ENCODE measurements around the gene SSTR5. TPM values are rescaled to one million over a fixed set of nuclear protein-coding genes. Genes with fewer than 3 reads are reported as not detected.

SSTR5 gene
- total and polyA plus RNA-seq, 2 donors (not counting 1 experiment from before 2014, with no cell fraction given): not detected

DNA sequence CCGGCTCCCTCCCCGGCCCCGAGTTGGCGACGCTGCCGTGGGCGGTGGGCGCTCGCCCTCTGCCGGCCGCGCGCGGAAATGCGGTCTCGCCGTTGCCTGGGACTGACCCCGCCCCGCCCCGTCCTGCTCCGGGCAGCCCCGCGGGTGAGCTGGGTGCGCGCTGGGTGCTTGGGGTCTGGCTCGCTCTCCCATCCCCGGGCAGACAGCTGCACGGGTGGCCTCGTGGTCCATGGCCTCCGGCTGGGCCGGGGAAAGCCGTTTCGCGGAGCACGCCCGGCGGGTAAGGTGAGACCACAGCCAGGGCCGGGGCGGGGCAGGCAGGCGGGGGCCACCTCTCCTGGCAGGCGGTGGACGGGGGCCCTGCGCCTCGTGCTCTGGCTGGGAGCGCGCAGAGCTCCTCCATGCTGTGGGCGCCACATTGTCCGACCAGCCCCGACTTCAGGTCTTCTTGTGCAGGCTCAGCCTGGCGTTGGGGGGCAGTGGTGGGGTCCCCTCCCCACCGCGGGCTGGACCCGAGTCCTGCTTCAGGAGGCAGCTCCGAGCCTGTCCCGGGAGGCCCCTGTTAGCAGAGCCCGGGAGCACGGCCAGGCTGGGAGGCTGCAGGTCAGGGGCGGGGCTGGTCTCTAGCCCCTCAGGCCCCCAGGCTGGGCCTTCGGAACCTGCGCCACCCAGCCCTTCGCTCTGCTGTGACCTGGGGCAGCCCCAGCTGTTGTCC lies 30.5 kb downstream of the SSTR5 start:
- intact Hi-C loops (cut with micrococcal nuclease): loop anchor here (2.0 kb wide), 1 partner anchor 392 kb away; no protein-coding TSS in a partner anchor
- ChIA-PET CTCF (interaction anchor here (1.2 to 1.5 kb wide), 2 partner anchors 8 to 391 kb away, joined by 3 to 7 read pairs; no protein-coding TSS in a partner anchor), POLR2A (no interaction called here)
- no peaks in the 10 kb centered on the region for H3K79me2 ChIP-seq (ENCODE audit: control insufficient read depth, insufficient read depth, low read length)
- peaks cover 0 to 36% (median 5%) of the 10 kb centered on the region in 4 experiments for H3K27me3 ChIP-seq (replicated peaks in 1 of 4; ENCODE audit: control extremely low read depth in 1 of 4, control insufficient read depth in 3 of 4, insufficient read depth in 4 of 4, low read length in 3 of 4)
- DNase-seq: peak; percentile 76
- no peak overlapping the region for H3K9ac ChIP-seq (ENCODE audit: low read length)
- H2AFZ ChIP-seq (ENCODE audit: insufficient read depth, low read depth, low read length, poor library complexity, severe bottlenecking): peak overlapping the region; percentile 66
- Mint-ChIP-seq H3K9me3 (ENCODE audit: insufficient read depth) (no peaks in the 10 kb centered on the region), H3K27me3 (peaks cover 4% of the 10 kb centered on the region), H3K27ac (no peak overlapping the region), H3K4me1 (no peaks in the 10 kb centered on the region), H3K4me3 (no peak overlapping the region)
- H3K9me3 ChIP-seq (ENCODE audit: control extremely low read depth in 1 of 3, control insufficient read depth in 2 of 3, insufficient read depth in 1 of 3, low read length in 2 of 3): no peaks in the 10 kb centered on the region
- peak; percentile 85 for ATAC-seq (ENCODE audit: low read depth)
- H3K4me2 ChIP-seq (replicated peaks; ENCODE audit: low read depth, low read length, poor library complexity, severe bottlenecking): peak overlapping the region; percentile 86
- H3K4me1 ChIP-seq (ENCODE audit: control insufficient read depth in 2 of 2, insufficient read depth in 2 of 2, low read length in 2 of 2): peaks cover 8 to 10% of the 10 kb centered on the region in 2 donors
- H3K36me3 ChIP-seq (replicated peaks in 1 of 2; ENCODE audit: control extremely low read depth in 1 of 2, control insufficient read depth in 1 of 2, extremely low read depth in 1 of 2, insufficient read depth in 2 of 2, low read length in 1 of 2): no peaks in the 10 kb centered on the region
- peak overlapping the region in 2 of 5 experiments; percentile 15 to 19 for H3K4me3 ChIP-seq (ENCODE audit: control extremely low read depth in 1 of 5, extremely low read depth in 1 of 5, insufficient read depth in 1 of 5, low read depth in 2 of 5, low read length in 4 of 5)
- H3K27ac ChIP-seq (ENCODE audit: low read length in 2 of 2): no peak overlapping the region
- no peak for TF ChIP-seq EZH2 (IDR thresholded peaks at IDR 0.05; ENCODE audit: borderline replicate concordance, insufficient read depth, low read depth, low read length, poor library complexity, severe bottlenecking)
- TF ChIP-seq CTCF (IDR thresholded peaks at IDR 0.05): peak; percentile 69
- H4K20me1 ChIP-seq (ENCODE audit: control insufficient read depth, insufficient read depth, low read length, poor library complexity, severe bottlenecking): no peaks in the 10 kb centered on the region
- 6% methylated on average over 56 of the region's 61 CpGs for WGBS (ENCODE audit: insufficient coverage)

DNA sequence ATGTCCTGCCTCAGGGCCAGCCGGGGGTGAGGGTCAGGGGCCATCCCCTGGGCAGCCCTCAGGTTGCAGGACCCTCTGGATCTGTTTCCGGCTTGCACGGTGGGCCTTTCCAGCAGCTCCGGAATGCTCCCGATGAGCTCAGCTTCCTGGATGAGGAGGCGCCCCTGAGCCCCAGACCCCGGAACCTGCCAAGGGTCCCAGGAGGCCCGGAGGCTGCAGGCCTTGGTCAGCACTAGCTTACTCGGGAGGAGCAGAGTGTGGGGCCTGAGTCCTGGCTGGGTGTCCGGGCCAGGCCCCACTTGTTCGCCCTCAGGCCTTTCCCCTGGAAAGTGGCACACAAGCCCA lies 31.1 kb downstream of the SSTR5 start:
- no peak overlapping the region for H3K4me3 Mint-ChIP-seq
- Histone ChIP-seq H3K4me3 (ENCODE audit: control extremely low read depth in 1 of 5, extremely low read depth in 1 of 5, insufficient read depth in 1 of 5, low read depth in 2 of 5, low read length in 4 of 5) (no peak overlapping the region), H3K9me3 (ENCODE audit: control extremely low read depth in 1 of 3, control insufficient read depth in 2 of 3, insufficient read depth in 1 of 3, low read length in 2 of 3) (peaks cover 0 to 1% (median 0%) of the 10 kb centered on the region in 3 donors), H3K79me2 (ENCODE audit: control insufficient read depth, insufficient read depth, low read length) (no peaks in the 10 kb centered on the region), H3K27me3 (replicated peaks in 1 of 4; ENCODE audit: control extremely low read depth in 1 of 4, control insufficient read depth in 3 of 4, insufficient read depth in 4 of 4, low read length in 3 of 4) (peaks cover 0 to 36% (median 5%) of the 10 kb centered on the region in 4 experiments), H3K9ac (ENCODE audit: low read length) (no peak overlapping the region), H3K4me2 (replicated peaks; ENCODE audit: low read depth, low read length, poor library complexity, severe bottlenecking) (no peak overlapping the region), H3K36me3 (replicated peaks in 1 of 2; ENCODE audit: control extremely low read depth in 1 of 2, control insufficient read depth in 1 of 2, extremely low read depth in 1 of 2, insufficient read depth in 2 of 2, low read length in 1 of 2) (no peaks in the 10 kb centered on the region), H3K4me1 (ENCODE audit: control insufficient read depth in 2 of 2, insufficient read depth in 2 of 2, low read length in 2 of 2) (peaks cover 8 to 10% of the 10 kb centered on the region in 2 donors), H4K20me1 (ENCODE audit: control insufficient read depth, insufficient read depth, low read length, poor library complexity, severe bottlenecking) (no peaks in the 10 kb centered on the region), H3K27ac (ENCODE audit: low read length in 2 of 2) (no peak overlapping the region), H2AFZ (ENCODE audit: insufficient read depth, low read depth, low read length, poor library complexity, severe bottlenecking) (no peak overlapping the region)
- no peaks in the 10 kb centered on the region for H3K9me3 Mint-ChIP-seq (ENCODE audit: insufficient read depth)
- no peak for TF ChIP-seq CTCF (IDR thresholded peaks at IDR 0.05)
- TF ChIP-seq EZH2 (IDR thresholded peaks at IDR 0.05; ENCODE audit: borderline replicate concordance, insufficient read depth, low read depth, low read length, poor library complexity, severe bottlenecking): no peak
- H3K27me3 Mint-ChIP-seq: peaks cover 4% of the 10 kb centered on the region
- no peak for DNase-seq
- no peak for ATAC-seq (ENCODE audit: low read depth)
- 24% methylated on average over 11 of the region's 11 CpGs for WGBS (ENCODE audit: insufficient coverage)
- POLR2A ChIA-PET: no interaction called here
- CTCF ChIA-PET: interaction anchor here (1.5 kb wide), 1 partner anchor 391 kb away, joined by 7 read pairs; no protein-coding TSS in a partner anchor
- no peaks in the 10 kb centered on the region for H3K4me1 Mint-ChIP-seq
- no peak overlapping the region for H3K27ac Mint-ChIP-seq
- intact Hi-C loops (cut with micrococcal nuclease): loop anchor here (2.0 kb wide), 1 partner anchor 393 kb away; no protein-coding TSS in a partner anchor

Data from B cell (primary cell).